ENCODE results near the gene ZNF451. TPM values are rescaled to one million over a fixed set of nuclear protein-coding genes. Genes with fewer than 3 reads are reported as not detected.

The ZNF451 gene
- total RNA-seq, 1 experiment from 2014 or later = 50.6 TPM

DNA sequence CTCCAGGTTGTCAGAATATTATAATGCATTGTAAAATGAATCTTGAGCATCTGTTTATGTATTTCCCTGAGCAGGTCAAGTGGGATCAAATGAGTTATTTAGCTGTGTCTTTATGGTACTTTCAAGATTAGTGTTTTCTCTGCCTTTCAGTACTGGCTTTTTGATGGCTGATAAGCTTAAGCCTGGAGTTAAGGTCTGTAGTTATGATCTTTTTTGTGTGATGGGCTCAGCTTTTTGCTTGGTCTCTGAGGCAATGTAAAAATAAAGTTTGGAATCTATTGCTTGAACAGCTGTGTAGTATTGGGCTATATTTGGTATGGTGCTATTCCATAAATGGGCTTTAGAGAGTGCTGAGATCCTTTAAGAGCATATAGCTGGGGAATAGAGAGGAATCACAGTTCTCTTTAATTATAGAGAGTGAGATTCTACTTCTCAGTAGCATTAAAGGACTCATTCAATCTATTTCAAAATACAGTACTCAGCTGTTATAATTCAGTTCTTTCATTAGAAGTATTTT is 40.7 kb downstream of the ZNF451 start:
- CTCF ChIA-PET = no interaction called here
- no peaks in the 10 kb centered on the region for H3K27me3 ChIP-seq (ENCODE audit: insufficient read depth, low read depth)
- H3K27ac ChIP-seq = no peak overlapping the region
- H3K36me3 ChIP-seq (ENCODE audit: low read depth) = no peaks in the 10 kb centered on the region
- H3K9me3 ChIP-seq (ENCODE audit: insufficient read depth, low read depth) = no peaks in the 10 kb centered on the region
- no peaks in the 10 kb centered on the region for H4K20me1 ChIP-seq (ENCODE audit: insufficient read depth)
- no peaks in the 10 kb centered on the region for H3F3A ChIP-seq (ENCODE audit: insufficient read depth, low read depth)
- no peak overlapping the region for H2AFZ ChIP-seq
- DNase-seq = no peak
- intact Hi-C loops (cut with micrococcal nuclease; ENCODE audit: unreplicated experiment) = no loop called here
- no peaks in the 10 kb centered on the region for H3K79me2 ChIP-seq (ENCODE audit: low read depth)
- no peaks in the 10 kb centered on the region for H3K9me2 ChIP-seq (ENCODE audit: insufficient read depth)
- POLR2A ChIA-PET (ENCODE audit: unreplicated experiment) = no interaction called here
- BruUV-seq (replicated peaks) = no TSS peak
- no peak overlapping the region for H3K4me2 ChIP-seq
- H3K4me1 ChIP-seq (replicated peaks; ENCODE audit: insufficient read depth) = no peaks in the 10 kb centered on the region
- no peak for TF ChIP-seq EZH2 (IDR thresholded peaks at IDR 0.05; ENCODE audit: low read depth)
- no peak for TF ChIP-seq CTCF (conservative IDR thresholded peaks at IDR 0.05)
- no peak overlapping the region for H3K4me3 ChIP-seq

- no TSS peak for BruUV-seq (replicated peaks)
- TF ChIP-seq EZH2 (IDR thresholded peaks at IDR 0.05; ENCODE audit: low read depth) (no peak), CTCF (conservative IDR thresholded peaks at IDR 0.05) (no peak)
- no peaks in the 10 kb centered on the region; the same call in 1 of the 2 replicates for H3K9me2 ChIP-seq (ENCODE audit: insufficient read depth)
- no peak overlapping the region for H3K4me2 ChIP-seq
- H3K79me2 ChIP-seq (ENCODE audit: low read depth) = no peaks in the 10 kb centered on the region
- H3K27me3 ChIP-seq (ENCODE audit: insufficient read depth, low read depth) = no peaks in the 10 kb centered on the region
- ChIA-PET CTCF (no interaction called here), POLR2A (ENCODE audit: unreplicated experiment) (interaction anchor here (0.6 kb wide), 1 partner anchor 42 kb away, joined by 5 read pairs; no protein-coding TSS in a partner anchor)
- no peaks in the 10 kb centered on the region; the same call in 1 of the 2 replicates for H4K20me1 ChIP-seq (ENCODE audit: insufficient read depth)
- intact Hi-C loops (cut with micrococcal nuclease; ENCODE audit: unreplicated experiment) = no loop called here
- no peaks in the 10 kb centered on the region for H3K4me1 ChIP-seq (replicated peaks; ENCODE audit: insufficient read depth)
- H3K4me3 ChIP-seq = no peak overlapping the region
- H3K27ac ChIP-seq = no peak overlapping the region
- no peaks in the 10 kb centered on the region for H3K36me3 ChIP-seq (ENCODE audit: low read depth)
- no peaks in the 10 kb centered on the region; the same call in 1 of the 2 replicates for H3K9me3 ChIP-seq (ENCODE audit: insufficient read depth, low read depth)
- H2AFZ ChIP-seq = no peak overlapping the region
- DNase-seq = no peak
- no peaks in the 10 kb centered on the region for H3F3A ChIP-seq (ENCODE audit: insufficient read depth, low read depth)
Measured at GRCh38 chr6:57134954-57135353, 45.0 kb downstream of the ZNF451 start.

DNA sequence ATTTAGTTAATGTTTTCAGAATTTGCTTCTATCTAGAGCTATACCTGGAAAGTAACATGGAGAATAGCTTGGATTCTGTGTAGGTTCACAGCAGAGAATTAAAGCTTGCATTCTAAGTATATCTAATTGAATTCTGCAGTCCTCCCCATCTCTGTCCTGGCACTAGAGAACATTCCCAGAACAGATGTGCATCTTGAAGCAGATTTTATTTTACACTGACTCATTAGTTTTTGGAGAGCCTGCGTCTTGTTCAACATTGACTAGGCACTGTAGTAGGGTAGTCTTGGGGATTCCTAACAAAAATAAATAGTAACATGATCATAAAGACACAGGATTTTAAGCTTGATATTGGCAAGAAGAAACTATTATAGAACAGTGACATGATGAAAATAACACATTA is 45.9 kb downstream of the ZNF451 start:
- H3K36me3 ChIP-seq (ENCODE audit: low read depth) = no peaks in the 10 kb centered on the region
- TF ChIP-seq EZH2 (IDR thresholded peaks at IDR 0.05; ENCODE audit: low read depth) (no peak), CTCF (conservative IDR thresholded peaks at IDR 0.05) (no peak)
- DNase-seq = no peak
- intact Hi-C loops (cut with micrococcal nuclease; ENCODE audit: unreplicated experiment) = no loop called here
- CTCF ChIA-PET = no interaction called here
- no peaks in the 10 kb centered on the region; the same call in 1 of the 2 replicates for H3K9me2 ChIP-seq (ENCODE audit: insufficient read depth)
- H3K4me3 ChIP-seq = no peak overlapping the region
- no peak overlapping the region for H2AFZ ChIP-seq
- no peaks in the 10 kb centered on the region; the same call in 1 of the 2 replicates for H3K9me3 ChIP-seq (ENCODE audit: insufficient read depth, low read depth)
- POLR2A ChIA-PET (ENCODE audit: unreplicated experiment) = interaction anchor here (0.6 kb wide), 1 partner anchor 690 kb away, joined by 3 read pairs; no protein-coding TSS in a partner anchor
- no peak overlapping the region for H3K4me2 ChIP-seq
- BruUV-seq (replicated peaks) = no TSS peak
- no peaks in the 10 kb centered on the region for H3K79me2 ChIP-seq (ENCODE audit: low read depth)
- H4K20me1 ChIP-seq (ENCODE audit: insufficient read depth) = no peaks in the 10 kb centered on the region; the same call in 1 of the 2 replicates
- no peak overlapping the region for H3K27ac ChIP-seq
- H3K27me3 ChIP-seq (ENCODE audit: insufficient read depth, low read depth) = no peaks in the 10 kb centered on the region
- no peaks in the 10 kb centered on the region for H3K4me1 ChIP-seq (replicated peaks; ENCODE audit: insufficient read depth)
- H3F3A ChIP-seq (ENCODE audit: insufficient read depth, low read depth) = no peaks in the 10 kb centered on the region
